Smooth muscle cell (in vitro differentiated cells): ENCODE data around the gene CHSY3. TPM values are rescaled to one million over a fixed set of nuclear protein-coding genes. Genes with fewer than 3 reads are reported as not detected.

Source experiments
- DNase-seq: peaks from one replicate; lab custom pipeline; 2025; ENCODE audit not compliant: unreplicated experiment; lab: John Stamatoyannopoulos, UW
- H2AFZ ChIP-seq: fragments of 200-600 bp; sonication (generic); 2 replicates; pipeline ENCODE4 v1.6.0; 2016; ENCODE audit warnings: antibody characterized with exemption, low read depth, mild to moderate bottlenecking
- H3F3A ChIP-seq: fragments of 200-600 bp; sonication (generic); 2 replicates; pipeline ENCODE4 v1.6.0; 2017; ENCODE audit warnings: antibody characterized with exemption, low read depth
- H3K27ac ChIP-seq: fragments of 200-600 bp; sonication (generic); 2 replicates; pipeline ENCODE4 v1.5.1; 2016; ENCODE audit warnings: low read depth, mild to moderate bottlenecking
- H3K27me3 ChIP-seq: fragments of 200-600 bp; sonication (generic); 2 replicates; pipeline ENCODE4 v1.6.1; 2016; ENCODE audit warnings: low read depth, mild to moderate bottlenecking
- H3K36me3 ChIP-seq: fragments of 200-600 bp; sonication (generic); 2 replicates; pipeline ENCODE4 v1.5.1; 2016; ENCODE audit warnings: low read depth
- H3K4me1 ChIP-seq: fragments of 200-600 bp; sonication (generic); 2 replicates; pipeline ENCODE4 v1.5.1; 2016; ENCODE audit warnings: low read depth
- H3K4me2 ChIP-seq: fragments of 200-600 bp; sonication (generic); 2 replicates; pipeline ENCODE4 v1.6.0; 2016; ENCODE audit warnings: mild to moderate bottlenecking
- H3K4me3 ChIP-seq: fragments of 200-600 bp; sonication (generic); 2 replicates; pipeline ENCODE4 v1.5.1; 2016; ENCODE audit warnings: mild to moderate bottlenecking
- H3K79me2 ChIP-seq: fragments of 200-600 bp; sonication (generic); 2 replicates; pipeline ENCODE4 v1.6.0; 2016; ENCODE audit warnings: low read depth, mild to moderate bottlenecking
- H3K9ac ChIP-seq: fragments of 200-600 bp; sonication (generic); 2 replicates; pipeline ENCODE4 v1.6.0; 2016; ENCODE audit warnings: low read depth
- H3K9me3 ChIP-seq: fragments of 200-600 bp; sonication (generic); replicated peaks from 2 replicates; pipeline ENCODE4 v1.5.1; 2016; ENCODE audit warnings: low read depth
- H4K20me1 ChIP-seq: fragments of 200-600 bp; sonication (generic); 2 replicates; pipeline ENCODE4 v1.6.0; 2016; ENCODE audit warnings: low read depth
- CTCF ChIP-seq: fragments of 200-600 bp; sonication (generic); IDR thresholded peaks from 2 replicates; pipeline ENCODE4 v1.5.1; 2017; ENCODE audit warnings: borderline replicate concordance, mild to moderate bottlenecking, antibody characterized with exemption; ENCODE audit not compliant: insufficient read depth, poor library complexity, severe bottlenecking
- WGBS: methylation state at CpG from one replicate; pipeline ENCODE4 v1.1.7; 2016; ENCODE audit warnings: low lambda C conversion rate; 5-methylcytosine and 5-hydroxymethylcytosine counted together
- polyA plus RNA-seq: library from polyadenylated mRNA; unstranded; fragments of >200 nt; fragmentation: Nextera tagmentation; extraction: Ambion mirVana; gene quantifications from 2 replicates; pipeline ENCODE4 v1.2.1, GENCODE V29; 2016
- total RNA-seq: library from RNA; depleted of rRNA; stranded (reverse); fragments of >200 nt; gene quantifications from 2 replicates; pipeline ENCODE4 v1.2.3, GENCODE V29; 2014

The CHSY3 gene
- total and polyA plus RNA-seq, 2 experiments from 2014 or later, result 12.7 to 15.6 TPM

- H3K4me1 ChIP-seq, result peaks cover 21% of the 10 kb centered on the region
- H3K9me3 ChIP-seq, result no peaks in the 10 kb centered on the region
- WGBS, result 7% methylated on average over 1 of the region's 1 CpG
- no peaks in the 10 kb centered on the region for H3K27me3 ChIP-seq
- no peaks in the 10 kb centered on the region for H3F3A ChIP-seq
- TF ChIP-seq CTCF, result no peak
- H3K9ac ChIP-seq, result no peak overlapping the region
- H3K79me2 ChIP-seq, result no peaks in the 10 kb centered on the region
- no peak overlapping the region for H3K4me3 ChIP-seq
- H3K4me2 ChIP-seq, result peak overlapping the region; percentile 15
- no peak for DNase-seq
- H3K27ac ChIP-seq, result no peak overlapping the region
- no peaks in the 10 kb centered on the region for H3K36me3 ChIP-seq
- H2AFZ ChIP-seq, result peak overlapping the region; percentile 23
- no peaks in the 10 kb centered on the region for H4K20me1 ChIP-seq
Observed at GRCh38 chr5:130166839-130167490, 262.7 kb downstream of the CHSY3 start.

GRCh38 chr5:130168211-130168610, 263.9 kb downstream of the CHSY3 start:
- Histone ChIP-seq H3K9ac (no peak overlapping the region), H3K27ac (no peak overlapping the region), H3K36me3 (no peaks in the 10 kb centered on the region), H3F3A (no peaks in the 10 kb centered on the region), H4K20me1 (no peaks in the 10 kb centered on the region), H3K79me2 (no peaks in the 10 kb centered on the region), H3K4me1 (peaks cover 21% of the 10 kb centered on the region), H3K9me3 (no peaks in the 10 kb centered on the region), H3K4me2 (peak overlapping the region; percentile 53), H3K4me3 (no peak overlapping the region), H3K27me3 (no peaks in the 10 kb centered on the region), H2AFZ (no peak overlapping the region)
- WGBS, result 47% methylated on average over 4 of the region's 4 CpGs
- DNase-seq, result no peak
- no peak for TF ChIP-seq CTCF

GRCh38 chr5:130171699-130172098, 267.4 kb downstream of the CHSY3 start:
- no peaks in the 10 kb centered on the region for H3K9me3 ChIP-seq
- H3K36me3 ChIP-seq, result no peaks in the 10 kb centered on the region
- no peaks in the 10 kb centered on the region for H4K20me1 ChIP-seq
- no peak overlapping the region for H3K27ac ChIP-seq
- peaks cover 16% of the 10 kb centered on the region for H3K4me1 ChIP-seq
- H3K27me3 ChIP-seq, result no peaks in the 10 kb centered on the region
- no peak overlapping the region for H3K4me3 ChIP-seq
- no peak overlapping the region for H3K9ac ChIP-seq
- no peak for DNase-seq
- no peaks in the 10 kb centered on the region for H3F3A ChIP-seq
- TF ChIP-seq CTCF, result no peak
- no peak overlapping the region for H2AFZ ChIP-seq
- H3K79me2 ChIP-seq, result no peaks in the 10 kb centered on the region
- H3K4me2 ChIP-seq, result no peak overlapping the region

GRCh38 chr5:130183115-130183514, 278.9 kb downstream of the CHSY3 start:
- Histone ChIP-seq H3K27me3 (no peaks in the 10 kb centered on the region), H2AFZ (no peak overlapping the region), H3K4me3 (no peak overlapping the region), H3F3A (no peaks in the 10 kb centered on the region), H4K20me1 (no peaks in the 10 kb centered on the region), H3K27ac (no peak overlapping the region), H3K9ac (no peak overlapping the region), H3K4me2 (no peak overlapping the region), H3K79me2 (no peaks in the 10 kb centered on the region), H3K36me3 (no peaks in the 10 kb centered on the region), H3K9me3 (no peaks in the 10 kb centered on the region), H3K4me1 (no peaks in the 10 kb centered on the region)
- TF ChIP-seq CTCF, result no peak
- 94% methylated on average over 7 of the region's 7 CpGs for WGBS
- no peak for DNase-seq
